GM10248 (cell line): ENCODE measurements around the gene KCNH1.
A peak's percentile ranks its signal among the peaks of the same experiment; 100 is the strongest.

Experiments
- CTCF ChIA-PET: fragments of 300-600 bp; sonication (Branson Sonifier 250); formaldehyde crosslinking; extraction: SDS; loops from one replicate; lab custom pipeline; 2021; ENCODE audit warnings: antibody characterized with exemption; lab: Yijun Ruan, JAX
- POLR2A ChIA-PET: fragments of 350-650 bp; sonication (Branson Sonifier 250); formaldehyde crosslinking; extraction: SDS; loops from one replicate; lab custom pipeline; 2020; ENCODE audit warnings: antibody characterized with exemption; lab: Yijun Ruan, JAX
- DNase-seq: peaks from one replicate; pipeline ENCODE4 v3.0.0; 2012; ENCODE audit errors: extremely low spot score
- CTCF ChIP-seq: IDR thresholded peaks from 2 replicates; pipeline ENCODE4 v1.5.1; 2012; ENCODE audit warnings: mild to moderate bottlenecking, low read depth; ENCODE audit errors: extremely low read depth, missing control alignments, control extremely low read depth

Gene KCNH1

GRCh38 chr1:210688512-210689234 lies 445.3 kb downstream of the KCNH1 start:
- CTCF ChIA-PET = no interaction called here
- POLR2A ChIA-PET = no interaction called here

GRCh38 chr1:210687582-210688279 lies 446.2 kb downstream of the KCNH1 start:
- POLR2A ChIA-PET = no interaction called here
- no peak for TF ChIP-seq CTCF
- CTCF ChIA-PET = interaction anchor here (0.7 kb wide), 1 partner anchor 46 kb away, joined by 3 read pairs; no protein-coding TSS in a partner anchor
- DNase-seq = no peak

More at GRCh38 chr1:210688512-210689234, 445.3 kb downstream of the KCNH1 start:
- TF ChIP-seq CTCF = no peak
- DNase-seq = no peak

- CTCF ChIA-PET = interaction anchor here (0.7 to 3.1 kb wide), 2 partner anchors 10 to 47 kb away, joined by 3 to 11 read pairs; no protein-coding TSS in a partner anchor
- no peak for TF ChIP-seq CTCF
- no peak for DNase-seq
- POLR2A ChIA-PET = no interaction called here
These were observed 447.1 kb downstream of the KCNH1 start for GRCh38 chr1:210686841-210687240.

GRCh38 chr1:210685295-210685650 lies 448.7 kb downstream of the KCNH1 start:
- no peak for TF ChIP-seq CTCF
- POLR2A ChIA-PET = no interaction called here
- CTCF ChIA-PET = interaction anchor here (1.5 to 3.1 kb wide), 5 partner anchors 9 to 53 kb away, joined by 3 to 11 read pairs (median 5); no protein-coding TSS in a partner anchor
- DNase-seq = no peak

GRCh38 chr1:210684466-210685294 lies 449.3 kb downstream of the KCNH1 start:
- peak; percentile 71 for DNase-seq
- CTCF ChIA-PET = interaction anchor here (1.5 to 3.1 kb wide), 5 partner anchors 10 to 54 kb away, joined by 3 to 11 read pairs (median 5); no protein-coding TSS in a partner anchor
- no peak for TF ChIP-seq CTCF
- POLR2A ChIA-PET = interaction anchor here (0.5 kb wide), 1 partner anchor 46 kb away, joined by 4 read pairs; no protein-coding TSS in a partner anchor

GRCh38 chr1:210683403-210684047 lies 450.4 kb downstream of the KCNH1 start:
- ChIA-PET POLR2A (no interaction called here), CTCF (interaction anchor here (3.1 kb wide), 1 partner anchor 13 kb away, joined by 11 read pairs; no protein-coding TSS in a partner anchor)
- no peak for DNase-seq
- no peak for TF ChIP-seq CTCF
